Osteocyte (in vitro differentiated cells): ENCODE measurements around the gene NACA. TPM values are rescaled to one million over a fixed set of nuclear protein-coding genes. Genes with fewer than 3 reads are reported as not detected.

Experiments
- DNase-seq: peaks from one replicate; pipeline ENCODE4 v3.0.0; 2021; ENCODE audit warnings: mixed read lengths; ENCODE audit not compliant: unreplicated experiment; ENCODE audit errors: extremely low spot score
- H3K27ac Mint-ChIP-seq: one replicate; pipeline ENCODE4 v1.8.0; 2021; ENCODE audit warnings: mild to moderate bottlenecking, mixed read lengths; ENCODE audit not compliant: unreplicated experiment
- H3K27me3 Mint-ChIP-seq: one replicate; pipeline ENCODE4 v1.8.0; 2021; ENCODE audit warnings: mixed read lengths; ENCODE audit not compliant: unreplicated experiment
- H3K36me3 Mint-ChIP-seq: one replicate; pipeline ENCODE4 v1.8.0; 2021; ENCODE audit warnings: mixed read lengths; ENCODE audit not compliant: unreplicated experiment
- H3K4me1 Mint-ChIP-seq: one replicate; pipeline ENCODE4 v1.8.0; 2021; ENCODE audit warnings: mixed read lengths; ENCODE audit not compliant: unreplicated experiment
- H3K4me3 Mint-ChIP-seq: one replicate; pipeline ENCODE4 v1.8.0; 2021; ENCODE audit warnings: mild to moderate bottlenecking, moderate library complexity, mixed read lengths; ENCODE audit not compliant: unreplicated experiment
- H3K9me3 Mint-ChIP-seq: one replicate; pipeline ENCODE4 v1.8.0; 2021; ENCODE audit warnings: mixed read lengths; ENCODE audit not compliant: unreplicated experiment
- CTCF ChIP-seq: fragments of 200-600 bp; sonication (generic); IDR thresholded peaks from 2 replicates; pipeline ENCODE4 v1.5.0; 2021; ENCODE audit warnings: antibody characterized with exemption, mild to moderate bottlenecking, moderate library complexity
- total RNA-seq: library from RNA; stranded (reverse); gene quantifications from 2 replicates; pipeline ENCODE4 v1.2.1, GENCODE V29; 2021

The NACA gene
- total RNA-seq, 1 donor from 2014 or later, result 791 TPM

DNA sequence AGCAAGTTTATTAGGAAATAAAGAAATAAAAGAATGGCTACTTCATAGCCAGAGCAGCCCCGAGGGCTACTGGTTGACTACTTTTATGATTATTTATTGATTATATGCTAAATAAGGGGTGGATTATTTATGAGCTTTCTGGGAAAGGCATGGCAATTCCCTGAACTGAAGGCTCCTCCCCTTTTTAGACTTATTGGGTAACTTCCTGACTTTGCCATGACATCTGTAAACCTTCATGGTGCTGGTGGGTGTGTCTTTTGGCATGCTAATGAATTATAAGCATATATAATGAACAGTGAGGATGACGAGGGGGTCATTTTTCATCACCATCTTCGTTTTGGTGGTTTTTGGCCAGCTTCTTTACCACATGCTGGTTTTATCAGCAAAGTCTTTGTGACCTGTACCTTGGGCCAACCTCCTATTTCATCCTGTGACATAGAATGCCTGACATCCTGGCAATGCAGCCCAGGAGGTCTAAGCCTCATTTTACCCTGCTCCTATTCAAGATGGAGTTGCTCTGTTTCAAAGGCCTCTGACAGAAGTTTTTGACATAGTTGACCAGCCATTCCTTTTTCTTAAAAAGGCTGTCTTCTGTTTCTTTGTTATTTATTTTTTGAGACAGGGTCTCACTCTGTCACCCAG, 26.0 kb downstream of the NACA start:
- H3K27me3 Mint-ChIP-seq, result no peaks in the 10 kb centered on the region
- H3K9me3 Mint-ChIP-seq, result no peaks in the 10 kb centered on the region
- no peak overlapping the region for H3K27ac Mint-ChIP-seq
- no peak overlapping the region for H3K4me3 Mint-ChIP-seq
- H3K36me3 Mint-ChIP-seq, result no peaks in the 10 kb centered on the region
- TF ChIP-seq CTCF, result no peak
- no peak for DNase-seq
- peaks cover 6% of the 10 kb centered on the region for H3K4me1 Mint-ChIP-seq

GRCh38 chr12:56695327-56696101, 29.6 kb downstream of the NACA start:
- H3K27ac Mint-ChIP-seq, result peak overlapping the region; percentile 78
- H3K4me1 Mint-ChIP-seq, result peaks cover 6% of the 10 kb centered on the region
- no peak for TF ChIP-seq CTCF
- DNase-seq, result no peak
- H3K36me3 Mint-ChIP-seq, result no peaks in the 10 kb centered on the region
- H3K27me3 Mint-ChIP-seq, result no peaks in the 10 kb centered on the region
- H3K9me3 Mint-ChIP-seq, result no peaks in the 10 kb centered on the region
- no peak overlapping the region for H3K4me3 Mint-ChIP-seq

GRCh38 chr12:56694161-56694560, 30.9 kb downstream of the NACA start:
- Mint-ChIP-seq H3K4me1 (peaks cover 8% of the 10 kb centered on the region), H3K9me3 (no peaks in the 10 kb centered on the region), H3K36me3 (no peaks in the 10 kb centered on the region), H3K4me3 (no peak overlapping the region), H3K27me3 (no peaks in the 10 kb centered on the region), H3K27ac (no peak overlapping the region)
- DNase-seq, result no peak
- TF ChIP-seq CTCF, result no peak

DNA sequence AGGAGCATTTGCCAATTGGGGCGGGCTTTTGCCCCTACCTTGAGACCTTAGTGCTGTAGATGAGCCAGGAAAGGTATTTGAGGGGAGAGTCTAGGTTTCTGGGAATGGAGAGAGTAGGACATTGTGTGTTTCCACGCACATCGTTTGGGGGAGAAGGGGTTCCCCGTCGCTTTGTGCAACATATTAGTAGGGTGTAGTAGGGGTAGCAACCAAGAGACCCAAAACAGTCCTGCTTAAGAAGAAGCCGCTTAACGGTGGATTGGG, 36.3 kb downstream of the NACA start:
- Mint-ChIP-seq H3K27ac (peak overlapping the region; percentile 99), H3K4me3 (peak overlapping the region; percentile 98), H3K4me1 (peaks cover 37% of the 10 kb centered on the region), H3K36me3 (peaks cover 12% of the 10 kb centered on the region), H3K27me3 (no peaks in the 10 kb centered on the region), H3K9me3 (no peaks in the 10 kb centered on the region)
- no peak for DNase-seq
- no peak for TF ChIP-seq CTCF

- no peak for TF ChIP-seq CTCF
- peak within 1 kb of the TSS; percentile 99 for H3K27ac Mint-ChIP-seq
- H3K9me3 Mint-ChIP-seq, result no peaks in the 10 kb centered on the region
- H3K36me3 Mint-ChIP-seq, result peaks cover 12% of the 10 kb centered on the region
- peaks cover 38% of the 10 kb centered on the region for H3K4me1 Mint-ChIP-seq
- DNase-seq, result peak; percentile 99
- no peaks in the 10 kb centered on the region for H3K27me3 Mint-ChIP-seq
- H3K4me3 Mint-ChIP-seq, result peak within 1 kb of the TSS; percentile 98
These were observed 36.8 kb downstream of the NACA start, which contains the start of gene PTGES3 for GRCh38 chr12:56688129-56688845. PTGES3 (minus strand) TSS chr12:56688284; CDS start chr12:56687999, 285 bp downstream.
